ENCODE measurements around the gene DYNLRB1.

Gene DYNLRB1

GRCh38 chr20:34535301-34535840 lies 19.1 kb downstream of the DYNLRB1 start:
- no peak for DNase-seq

- no peak for DNase-seq
These were observed 19.6 kb downstream of the DYNLRB1 start for GRCh38 chr20:34535857-34536256.

- peak; percentile 86 to 87 for DNase-seq
These were observed 20.7 kb downstream of the DYNLRB1 start for GRCh38 chr20:34536798-34537394.

GRCh38 chr20:34537651-34538050 lies 21.4 kb downstream of the DYNLRB1 start:
- no peak for DNase-seq

- peak; percentile 53 to 56 for DNase-seq
These were observed 22.5 kb downstream of the DYNLRB1 start for GRCh38 chr20:34538671-34539123.

GRCh38 chr20:34539756-34540155 lies 23.5 kb downstream of the DYNLRB1 start:
- no peak for DNase-seq

GRCh38 chr20:34540596-34541263 lies 24.5 kb downstream of the DYNLRB1 start:
- no peak for DNase-seq

GRCh38 chr20:34541264-34541901 lies 25.2 kb downstream of the DYNLRB1 start:
- no peak for DNase-seq

GRCh38 chr20:34541917-34542316 lies 25.7 kb downstream of the DYNLRB1 start:
- DNase-seq: no peak

- no peak for DNase-seq
These were observed 26.2 kb downstream of the DYNLRB1 start for GRCh38 chr20:34542439-34542838.

- no peak for DNase-seq
These were observed 27.3 kb downstream of the DYNLRB1 start for GRCh38 chr20:34543463-34544056.

- no peak for DNase-seq
These were observed 28.0 kb downstream of the DYNLRB1 start for GRCh38 chr20:34544109-34544796.

- no peak for DNase-seq
These were observed 30.5 kb downstream of the DYNLRB1 start for GRCh38 chr20:34546751-34547181.

GRCh38 chr20:34547844-34548613 lies 31.8 kb downstream of the DYNLRB1 start:
- DNase-seq: no peak

GRCh38 chr20:34549291-34549928 lies 33.2 kb downstream of the DYNLRB1 start:
- DNase-seq: no peak

- DNase-seq: no peak
These were observed 33.7 kb downstream of the DYNLRB1 start for GRCh38 chr20:34549929-34550305.

- no peak for DNase-seq
These were observed 36.3 kb downstream of the DYNLRB1 start for GRCh38 chr20:34552569-34552968.

GRCh38 chr20:34553366-34553867 lies 37.2 kb downstream of the DYNLRB1 start:
- no peak for DNase-seq

GRCh38 chr20:34557936-34558319 lies 41.7 kb downstream of the DYNLRB1 start:
- no peak for DNase-seq

- DNase-seq: peak; percentile 15 to 48
These were observed 42.3 kb downstream of the DYNLRB1 start, which contains the start of gene MAP1LC3A for GRCh38 chr20:34558320-34559218. MAP1LC3A (plus strand) TSS chr20:34558718; CDS start chr20:34558869, 151 bp downstream.

Measured in Kasumi-1 (cell line).